ENCODE measurements around the gene ZRANB1. TPM values are rescaled to one million over a fixed set of nuclear protein-coding genes. Genes with fewer than 3 reads are reported as not detected.

Gene ZRANB1
- total and polyA plus RNA-seq, 2 donors, result 17.6 to 53.0 TPM

GRCh38 chr10:125023862-125024496, 82.1 kb downstream of the ZRANB1 start:
- H3K4me3 ChIP-seq (ENCODE audit: low read depth, low read length), result no peak overlapping the region
- DNase-seq (ENCODE audit: extremely low spot score), result no peak

GRCh38 chr10:125024497-125025234, 82.7 kb downstream of the ZRANB1 start:
- DNase-seq (ENCODE audit: extremely low spot score), result no peak
- no peak overlapping the region for H3K27ac ChIP-seq (ENCODE audit: low read depth)
- no peak overlapping the region for H3K4me3 ChIP-seq (ENCODE audit: low read depth, low read length)
- 72% methylated on average over 16 of the region's 16 CpGs for WGBS
- H3K4me1 ChIP-seq (ENCODE audit: insufficient read depth), result no peaks in the 10 kb centered on the region
- no peaks in the 10 kb centered on the region for H3K36me3 ChIP-seq (ENCODE audit: insufficient read depth)

More at GRCh38 chr10:125023862-125024496, 82.1 kb downstream of the ZRANB1 start:
- Histone ChIP-seq H3K27ac (ENCODE audit: low read depth) (no peak overlapping the region), H3K36me3 (ENCODE audit: insufficient read depth) (no peaks in the 10 kb centered on the region), H3K4me1 (ENCODE audit: insufficient read depth) (no peaks in the 10 kb centered on the region)
- WGBS, result 40% methylated on average over 26 of the region's 26 CpGs

- Histone ChIP-seq H3K36me3 (ENCODE audit: insufficient read depth) (no peaks in the 10 kb centered on the region), H3K4me1 (ENCODE audit: insufficient read depth) (no peaks in the 10 kb centered on the region), H3K4me3 (ENCODE audit: low read depth, low read length) (no peak overlapping the region), H3K27ac (ENCODE audit: low read depth) (no peak overlapping the region)
- DNase-seq (ENCODE audit: extremely low spot score), result no peak
- WGBS, result 58% methylated on average over 12 of the region's 12 CpGs
Measured at GRCh38 chr10:125025341-125025740, 83.4 kb downstream of the ZRANB1 start.

- no peak overlapping the region for H3K4me3 ChIP-seq (ENCODE audit: low read depth, low read length)
- no peaks in the 10 kb centered on the region for H3K4me1 ChIP-seq (ENCODE audit: insufficient read depth)
- 96% methylated on average over 51 of the region's 51 CpGs for WGBS
- H3K27ac ChIP-seq (ENCODE audit: low read depth), result no peak overlapping the region
- DNase-seq (ENCODE audit: extremely low spot score), result no peak
- H3K36me3 ChIP-seq (ENCODE audit: insufficient read depth), result no peaks in the 10 kb centered on the region
Measured at GRCh38 chr10:125026036-125026931, 84.4 kb downstream of the ZRANB1 start.

- no peaks in the 10 kb centered on the region for H3K4me1 ChIP-seq (ENCODE audit: insufficient read depth)
- DNase-seq (ENCODE audit: extremely low spot score), result no peak
- H3K27ac ChIP-seq (ENCODE audit: low read depth), result no peak overlapping the region
- H3K36me3 ChIP-seq (ENCODE audit: insufficient read depth), result no peaks in the 10 kb centered on the region
- no peak overlapping the region for H3K4me3 ChIP-seq (ENCODE audit: low read depth, low read length)
- WGBS, result 96% methylated on average over 40 of the region's 40 CpGs
Measured at GRCh38 chr10:125026974-125027735, 85.2 kb downstream of the ZRANB1 start.

- Histone ChIP-seq H3K4me1 (ENCODE audit: insufficient read depth) (no peaks in the 10 kb centered on the region), H3K36me3 (ENCODE audit: insufficient read depth) (no peaks in the 10 kb centered on the region), H3K27ac (ENCODE audit: low read depth) (no peak overlapping the region), H3K4me3 (ENCODE audit: low read depth, low read length) (no peak overlapping the region)
- no peak for DNase-seq (ENCODE audit: extremely low spot score)
- 47% methylated on average over 17 of the region's 17 CpGs for WGBS
Measured at GRCh38 chr10:125027871-125028869, 86.2 kb downstream of the ZRANB1 start.

- H3K4me1 ChIP-seq (ENCODE audit: insufficient read depth), result no peaks in the 10 kb centered on the region
- no peaks in the 10 kb centered on the region for H3K36me3 ChIP-seq (ENCODE audit: insufficient read depth)
- no peak for DNase-seq (ENCODE audit: extremely low spot score)
- 77% methylated on average over 7 of the region's 7 CpGs for WGBS
- no peak overlapping the region for H3K4me3 ChIP-seq (ENCODE audit: low read depth, low read length)
- H3K27ac ChIP-seq (ENCODE audit: low read depth), result no peak overlapping the region
Measured at GRCh38 chr10:125029584-125030242, 87.8 kb downstream of the ZRANB1 start.

GRCh38 chr10:125030567-125031197, 88.8 kb downstream of the ZRANB1 start:
- no peaks in the 10 kb centered on the region for H3K4me1 ChIP-seq (ENCODE audit: insufficient read depth)
- no peak overlapping the region for H3K4me3 ChIP-seq (ENCODE audit: low read depth, low read length)
- H3K27ac ChIP-seq (ENCODE audit: low read depth), result no peak overlapping the region
- H3K36me3 ChIP-seq (ENCODE audit: insufficient read depth), result no peaks in the 10 kb centered on the region
- no peak for DNase-seq (ENCODE audit: extremely low spot score)
- 76% methylated on average over 10 of the region's 10 CpGs for WGBS

- no peak overlapping the region for H3K27ac ChIP-seq (ENCODE audit: low read depth)
- DNase-seq (ENCODE audit: extremely low spot score), result no peak
- 90% methylated on average over 15 of the region's 15 CpGs for WGBS
- H3K4me1 ChIP-seq (ENCODE audit: insufficient read depth), result no peaks in the 10 kb centered on the region
- H3K4me3 ChIP-seq (ENCODE audit: low read depth, low read length), result no peak overlapping the region
- no peaks in the 10 kb centered on the region for H3K36me3 ChIP-seq (ENCODE audit: insufficient read depth)
Measured at GRCh38 chr10:125032474-125033020, 90.6 kb downstream of the ZRANB1 start.

- no peaks in the 10 kb centered on the region for H3K36me3 ChIP-seq (ENCODE audit: insufficient read depth)
- DNase-seq (ENCODE audit: extremely low spot score), result no peak
- no peak overlapping the region for H3K27ac ChIP-seq (ENCODE audit: low read depth)
- no peaks in the 10 kb centered on the region for H3K4me1 ChIP-seq (ENCODE audit: insufficient read depth)
- WGBS, result 88% methylated on average over 27 of the region's 27 CpGs
- no peak overlapping the region for H3K4me3 ChIP-seq (ENCODE audit: low read depth, low read length)
Measured at GRCh38 chr10:125033146-125033924, 91.4 kb downstream of the ZRANB1 start.

GRCh38 chr10:125034675-125035074, 92.8 kb downstream of the ZRANB1 start:
- H3K27ac ChIP-seq (ENCODE audit: low read depth), result no peak overlapping the region
- 61% methylated on average over 3 of the region's 3 CpGs for WGBS

More at GRCh38 chr10:125034675-125035074, 92.8 kb downstream of the ZRANB1 start:
- DNase-seq (ENCODE audit: extremely low spot score), result no peak
- no peak overlapping the region for H3K4me3 ChIP-seq (ENCODE audit: low read depth, low read length)
- H3K4me1 ChIP-seq (ENCODE audit: insufficient read depth), result no peaks in the 10 kb centered on the region
- H3K36me3 ChIP-seq (ENCODE audit: insufficient read depth), result no peaks in the 10 kb centered on the region

Data from urinary bladder (tissue), 4 donors.